GM21528 (cell line): ENCODE data around the gene DCUN1D3.
"Not testable (repeated sequence)": the region's sequence is repeated elsewhere in the genome, so short reads cannot be mapped to it uniquely, and the experiment has no call there.

Experiments used
- ATAC-seq: cut with Tn5 transposase; IDR thresholded peaks from one replicate; pipeline ENCODE4 v1.9.1; 2021; ENCODE audit warnings: mild to moderate bottlenecking, moderate library complexity; ENCODE audit not compliant: unreplicated experiment, low FRiP score

Gene DCUN1D3, protein sequence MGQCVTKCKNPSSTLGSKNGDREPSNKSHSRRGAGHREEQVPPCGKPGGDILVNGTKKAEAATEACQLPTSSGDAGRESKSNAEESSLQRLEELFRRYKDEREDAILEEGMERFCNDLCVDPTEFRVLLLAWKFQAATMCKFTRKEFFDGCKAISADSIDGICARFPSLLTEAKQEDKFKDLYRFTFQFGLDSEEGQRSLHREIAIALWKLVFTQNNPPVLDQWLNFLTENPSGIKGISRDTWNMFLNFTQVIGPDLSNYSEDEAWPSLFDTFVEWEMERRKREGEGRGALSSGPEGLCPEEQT

GRCh38 chr16:20900299-20901067, at the start of gene DCUN1D3, which contains the start of gene LYRM1:
TSS of gene DCUN1D3 (minus strand) at chr16:20900358. CDS start at chr16:20862538, 37,820 bp downstream.
TSS of gene LYRM1 (plus strand) at chr16:20900771. CDS start at chr16:20915556, 14,785 bp downstream.
- peak; percentile 78 for ATAC-seq

DNA sequence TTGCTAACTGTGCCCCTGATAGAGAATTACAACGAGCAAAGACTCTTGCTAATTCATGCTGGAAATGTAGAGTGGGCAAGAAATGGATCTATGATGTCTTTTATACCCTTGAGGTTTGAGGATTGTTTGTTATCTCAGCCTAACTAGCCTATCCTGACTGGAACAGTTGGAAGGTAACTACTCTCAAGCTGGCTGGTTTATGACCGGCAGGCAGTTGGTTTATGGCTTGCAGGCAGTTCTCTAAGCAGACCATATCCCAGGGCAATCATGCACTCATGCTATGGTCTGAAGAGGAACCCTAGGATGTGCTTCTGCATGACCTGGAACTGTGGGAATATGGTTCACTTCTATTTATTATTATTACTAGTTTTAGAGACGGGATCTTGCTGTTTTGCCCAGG, 49.5 kb upstream of the DCUN1D3 start:
- ATAC-seq = no peak

GRCh38 chr16:20948444-20948843, 48.3 kb upstream of the DCUN1D3 start:
- no peak for ATAC-seq

- no peak for ATAC-seq
Observed at GRCh38 chr16:20946015-20946629, 46.0 kb upstream of the DCUN1D3 start.

- ATAC-seq = not testable (repeated sequence)
Observed at GRCh38 chr16:20945575-20945875, 45.4 kb upstream of the DCUN1D3 start.

DNA sequence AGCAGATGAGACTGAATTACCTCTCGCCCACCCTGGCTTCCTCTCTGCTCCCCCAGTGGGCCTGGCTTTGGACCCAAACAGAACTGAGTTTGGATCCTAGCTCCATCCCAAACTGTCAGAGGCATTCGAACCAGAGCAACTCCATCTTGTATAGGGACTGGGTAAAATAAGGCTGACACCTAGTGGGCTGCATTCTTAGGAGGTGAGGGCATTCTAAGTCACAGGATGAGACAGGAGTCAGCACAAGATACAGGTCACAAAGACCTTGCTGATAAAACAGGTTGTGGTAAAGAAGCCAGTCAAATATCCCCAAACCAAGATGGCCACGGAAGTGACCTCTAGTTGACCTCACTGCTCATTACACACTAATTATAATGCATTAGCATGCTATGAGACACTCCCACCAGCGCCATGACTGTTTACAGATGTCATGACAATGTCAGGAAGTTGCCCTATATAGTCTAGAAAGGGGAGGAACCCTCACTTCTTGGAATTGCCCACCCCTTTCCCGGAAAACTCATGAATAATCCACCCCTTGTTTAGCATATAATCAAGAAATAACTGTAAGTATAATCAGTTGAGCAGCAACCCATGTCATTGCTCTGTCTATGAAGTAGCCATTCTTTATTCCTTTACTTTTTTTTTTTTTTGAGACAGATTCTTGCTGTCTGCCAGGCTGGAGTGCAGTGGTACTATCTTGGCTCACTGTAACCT, 44.9 kb upstream of the DCUN1D3 start:
- ATAC-seq = no peak

- ATAC-seq = no peak
Observed at GRCh38 chr16:20942256-20942655, 42.1 kb upstream of the DCUN1D3 start.

DNA sequence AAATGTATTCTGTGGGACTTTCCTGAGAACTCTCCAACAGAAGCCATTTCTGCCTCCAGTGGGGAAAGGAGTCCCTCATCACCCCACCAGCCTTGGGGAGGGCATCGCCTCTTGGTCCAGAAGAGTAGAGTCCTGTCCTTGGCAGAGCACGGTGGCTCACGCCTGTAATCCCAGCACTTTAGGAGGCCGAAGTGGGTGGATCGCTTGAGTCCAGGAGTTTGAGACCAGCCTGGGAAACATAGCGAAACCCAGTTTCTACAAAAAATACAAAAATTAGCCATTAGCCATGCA, 41.4 kb upstream of the DCUN1D3 start:
- no peak for ATAC-seq

GRCh38 chr16:20940871-20941635, 40.9 kb upstream of the DCUN1D3 start:
- ATAC-seq = no peak

DNA sequence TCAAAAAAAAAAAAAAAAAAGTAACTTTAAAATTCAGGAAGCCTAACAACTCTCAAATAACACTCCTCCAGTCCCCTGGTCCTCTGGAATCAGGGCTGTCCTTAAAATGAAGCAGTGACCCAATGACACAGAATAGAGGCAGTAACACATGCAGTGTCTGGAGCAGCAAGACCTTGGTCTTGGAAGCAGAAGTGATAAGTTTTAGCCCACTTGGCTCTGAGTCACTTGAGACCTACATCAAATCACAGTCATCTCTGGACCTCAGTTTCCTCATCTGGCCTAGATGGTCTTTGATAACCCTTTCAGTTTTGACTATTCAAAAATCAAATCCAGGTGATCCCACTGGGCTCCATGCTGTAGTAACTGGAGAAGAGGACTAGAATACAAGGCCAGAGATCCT, 39.5 kb upstream of the DCUN1D3 start:
- ATAC-seq = no peak

GRCh38 chr16:20938426-20938825, 38.3 kb upstream of the DCUN1D3 start:
- no peak for ATAC-seq

GRCh38 chr16:20937736-20938135, 37.6 kb upstream of the DCUN1D3 start:
- ATAC-seq = no peak

DNA sequence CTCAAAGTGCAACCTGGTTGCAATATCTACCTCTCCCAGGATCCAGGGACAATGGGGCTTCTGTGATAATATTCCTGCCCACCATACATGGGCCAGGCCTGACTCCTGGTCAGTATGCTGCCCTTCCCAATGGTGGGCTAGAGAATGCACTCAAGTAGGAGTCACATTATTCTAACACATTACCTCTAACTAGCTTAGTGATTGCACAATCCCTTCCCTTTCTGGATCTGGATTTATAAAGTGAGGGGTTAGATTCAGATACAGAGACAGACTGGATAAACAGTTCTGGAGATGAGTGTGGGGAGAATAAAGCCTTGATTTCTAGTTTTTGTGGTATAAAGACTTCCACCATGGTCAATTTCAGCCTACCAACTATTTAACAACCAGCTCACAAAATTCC, 33.4 kb upstream of the DCUN1D3 start:
- ATAC-seq = no peak

DNA sequence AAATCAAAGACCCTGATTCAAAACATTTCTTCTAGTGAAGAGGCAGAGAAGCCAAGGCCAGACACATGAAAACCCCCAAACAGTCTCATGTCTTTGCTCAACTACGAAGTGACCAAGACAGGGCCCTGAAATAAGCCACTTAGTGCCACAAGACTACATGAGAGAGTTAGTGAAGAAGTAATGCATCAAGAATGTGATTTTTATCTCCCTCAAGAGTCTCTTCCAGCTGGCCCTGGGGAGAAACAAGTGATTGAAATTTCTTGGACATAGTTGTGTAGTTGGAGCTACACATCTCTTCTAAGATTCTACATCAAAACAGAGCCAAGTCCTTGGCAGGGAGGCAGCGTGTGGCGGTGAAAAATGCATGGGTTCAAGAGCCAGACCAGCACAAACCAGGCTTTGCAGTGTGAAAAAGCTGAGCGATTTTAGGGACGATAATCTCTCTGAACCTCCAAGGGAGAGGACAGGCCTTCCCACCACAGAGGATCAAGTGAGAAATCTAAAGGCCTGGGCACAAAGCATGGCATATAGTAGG, 31.0 kb upstream of the DCUN1D3 start:
- ATAC-seq = no peak

DNA sequence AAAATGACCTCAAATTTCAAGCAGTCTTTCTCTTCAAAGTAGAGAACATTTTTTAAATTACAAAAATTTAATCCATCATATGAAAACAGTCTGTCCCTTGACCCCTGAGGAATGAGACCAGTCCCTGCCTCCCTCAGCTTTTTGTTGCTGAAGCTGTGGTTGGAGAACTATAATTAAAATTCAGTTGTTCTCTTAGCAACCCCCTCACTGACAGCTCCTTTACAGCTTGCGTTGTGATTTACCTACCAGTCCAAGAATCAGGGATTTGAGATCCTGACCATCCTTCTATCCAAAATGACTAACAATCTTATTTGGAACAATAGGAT, 30.2 kb upstream of the DCUN1D3 start:
- ATAC-seq = no peak

DNA sequence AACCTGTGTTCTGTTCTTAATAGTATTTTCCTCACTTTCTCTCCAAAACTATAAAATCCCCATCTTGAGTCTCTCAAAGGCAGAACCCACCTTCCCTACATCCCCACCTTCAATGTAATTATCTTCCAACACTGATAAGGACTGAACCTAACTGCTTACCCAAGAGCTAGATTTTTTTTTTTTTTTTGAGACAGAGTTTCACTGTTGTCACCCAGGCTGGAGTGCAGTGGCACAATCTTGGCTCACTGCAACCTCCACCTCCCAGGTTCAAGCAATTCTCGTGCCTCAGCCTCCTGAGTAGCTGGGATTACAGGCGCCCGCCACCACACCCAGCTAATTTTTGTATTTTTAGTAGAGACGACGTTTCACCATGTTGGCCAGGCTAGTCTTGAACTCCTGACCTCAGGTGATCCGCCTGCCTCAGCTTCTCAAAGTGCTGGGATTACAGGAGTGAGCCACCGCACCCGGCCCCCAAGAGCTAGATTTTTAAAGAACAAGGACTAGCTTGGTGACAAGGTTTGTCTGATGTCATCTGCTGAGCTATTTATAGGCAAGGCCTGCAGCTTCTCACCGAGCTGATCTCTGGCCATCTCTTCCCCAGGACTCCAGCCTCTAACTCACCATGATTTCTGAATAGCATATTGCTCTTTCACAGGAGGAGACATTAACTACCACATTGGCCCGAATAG, 29.7 kb upstream of the DCUN1D3 start:
- ATAC-seq = not testable (repeated sequence)

DNA sequence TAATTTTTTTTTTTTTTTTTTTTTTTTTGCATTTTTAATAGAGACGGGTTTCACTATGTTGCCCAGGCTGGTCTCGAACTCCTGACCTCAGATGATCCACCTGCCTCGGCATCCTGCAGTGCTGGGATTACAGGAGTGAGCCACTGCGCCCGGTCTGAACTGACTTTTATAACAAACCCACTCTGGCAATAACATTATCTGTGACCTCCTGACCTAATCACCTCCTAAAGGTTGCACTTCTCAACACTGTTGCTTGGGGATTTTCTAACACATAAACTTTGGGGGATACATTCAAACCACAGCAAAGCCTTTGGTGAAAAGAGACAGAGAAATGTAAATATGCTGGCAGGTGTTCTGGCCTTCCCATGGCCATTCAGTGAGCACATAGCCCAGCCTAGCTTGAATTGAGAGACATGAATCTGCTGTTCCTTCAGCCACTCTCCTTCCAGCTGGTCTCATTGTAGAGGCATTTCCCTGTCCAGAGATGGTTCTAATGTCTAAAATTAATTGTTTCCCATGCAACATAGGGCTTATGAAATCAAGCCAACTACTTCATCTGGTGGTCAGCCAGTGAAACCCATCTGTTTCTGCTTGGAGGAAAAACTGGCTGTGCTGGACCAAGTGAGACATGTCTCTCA, 28.7 kb upstream of the DCUN1D3 start:
- no peak for ATAC-seq

DNA sequence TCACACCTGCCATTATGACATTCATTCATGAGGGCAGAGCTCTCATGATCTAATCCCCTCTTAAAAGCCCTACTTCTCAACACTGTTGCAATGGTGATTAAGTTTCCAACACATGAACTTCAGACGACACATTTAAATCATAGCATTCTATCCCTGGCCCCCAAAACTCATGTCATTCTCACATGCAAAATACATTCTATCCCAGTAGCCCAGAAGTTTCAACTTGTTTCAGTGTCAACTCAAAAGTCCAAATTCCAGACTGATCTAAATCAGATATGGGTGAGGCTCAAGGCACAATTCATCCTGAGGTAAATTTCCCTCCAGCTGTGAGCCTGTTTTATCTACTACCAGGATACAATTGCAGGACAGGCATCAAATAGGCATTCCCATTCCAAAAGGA, 25.6 kb upstream of the DCUN1D3 start:
- ATAC-seq = no peak

DNA sequence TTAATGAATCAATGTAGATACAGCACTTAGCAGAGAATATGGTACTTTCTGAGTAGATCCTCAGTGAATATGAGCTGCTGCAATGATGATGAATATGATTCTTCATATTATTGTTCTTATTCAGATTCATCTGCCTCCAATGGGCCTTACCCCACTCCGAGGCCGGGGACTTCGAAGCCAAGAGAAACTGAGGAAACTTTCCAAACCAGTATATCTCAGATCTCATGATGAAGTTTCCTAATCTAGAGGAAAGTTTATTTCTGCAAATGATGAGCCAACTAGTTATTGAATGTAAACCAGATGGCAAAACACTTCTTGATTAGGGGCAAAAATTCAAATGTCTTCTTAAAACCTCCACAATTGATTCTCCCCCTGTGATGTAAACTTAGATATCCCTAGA, 23.7 kb upstream of the DCUN1D3 start:
- no peak for ATAC-seq
